Fibroblast of pulmonary artery (primary cell): ENCODE measurements around the gene SLC25A41.

ENCODE experiments used
- DNase-seq: peaks from one replicate; pipeline ENCODE4 v3.0.0-alpha.2; 2010; ENCODE audit warnings: low read depth
- H3K4me3 ChIP-seq: replicated peaks from 2 replicates; pipeline ENCODE4 v1.5.1; 2011; ENCODE audit warnings: low read depth, mild to moderate bottlenecking, control low read depth, low read length, moderate library complexity
- CTCF ChIP-seq: IDR thresholded peaks from 2 replicates; pipeline ENCODE4 v1.5.1; 2011; ENCODE audit warnings: mild to moderate bottlenecking, control low read depth, low read length, inconsistent platforms; ENCODE audit errors: missing control alignments

The SLC25A41 gene

GRCh38 chr19:6393074-6393982, 40.2 kb downstream of the SLC25A41 start, which contains the start of gene GTF2F1:
TSS of gene GTF2F1 (minus strand) at chr19:6393164. CDS start at chr19:6392995, 169 bp downstream.
- peak; percentile 23 for TF ChIP-seq CTCF
- peak within 1 kb of the TSS; percentile 92 for H3K4me3 ChIP-seq
- peak; percentile 97 for DNase-seq

- no peak for DNase-seq
- no peak for TF ChIP-seq CTCF
- H3K4me3 ChIP-seq, result peak overlapping the region; percentile 92
Measured at GRCh38 chr19:6392221-6393073, 41.1 kb downstream of the SLC25A41 start.

GRCh38 chr19:6387372-6387771, 46.2 kb downstream of the SLC25A41 start:
- TF ChIP-seq CTCF, result no peak
- DNase-seq, result no peak
- no peak overlapping the region for H3K4me3 ChIP-seq

GRCh38 chr19:6384381-6384780, 49.2 kb downstream of the SLC25A41 start:
- DNase-seq, result no peak
- TF ChIP-seq CTCF, result no peak
- no peak overlapping the region for H3K4me3 ChIP-seq

GRCh38 chr19:6383188-6383587, 50.4 kb downstream of the SLC25A41 start:
- DNase-seq, result no peak
- no peak overlapping the region for H3K4me3 ChIP-seq
- no peak for TF ChIP-seq CTCF

GRCh38 chr19:6381030-6381750, 52.4 kb downstream of the SLC25A41 start:
- no peak for TF ChIP-seq CTCF
- H3K4me3 ChIP-seq, result no peak overlapping the region
- no peak for DNase-seq
